ENCODE measurements around the gene CRADD. TPM values are rescaled to one million over a fixed set of nuclear protein-coding genes. Genes with fewer than 3 reads are reported as not detected.
A peak's percentile ranks its signal among the peaks of the same experiment; 100 is the strongest.

CRADD gene
- total and polyA plus RNA-seq, 2 donors (not counting 3 experiments of a cell fraction or from before 2014, with no cell fraction given), result 11.7 to 14.5 TPM

GRCh38 chr12:93784339-93785086 lies 107.3 kb downstream of the CRADD start:
- peak; percentile 87 for DNase-seq (ENCODE audit: low read depth, low spot score)
- H3K4me3 ChIP-seq (replicated peaks in 1 of 3; ENCODE audit: insufficient read depth in 1 of 3, low read depth in 1 of 3, low read length in 3 of 3), result no peak overlapping the region
- BruUV-seq (replicated peaks), result TSS peak; percentile 80
- no peaks in the 10 kb centered on the region for H3K36me3 ChIP-seq (ENCODE audit: control insufficient read depth in 2 of 2, extremely low read depth in 1 of 2, insufficient read depth in 2 of 2, low read length in 2 of 2)
- FAIRE-seq, result peak; percentile 43
- peaks cover 48% of the 10 kb centered on the region for H3K4me1 ChIP-seq (ENCODE audit: control insufficient read depth, extremely low read depth, insufficient read depth, low read length)
- no peaks in the 10 kb centered on the region for H3K79me2 ChIP-seq (ENCODE audit: control insufficient read depth, insufficient read depth, low read length)
- no peaks in the 10 kb centered on the region for H3K9me1 ChIP-seq (replicated peaks; ENCODE audit: control insufficient read depth, extremely low read depth, insufficient read depth, low read length)
- CTCF ChIA-PET, result interaction anchor here (0.7 to 3.7 kb wide), 8 partner anchors 17 to 316 kb away, joined by 3 to 34 read pairs (median 4); no protein-coding TSS in a partner anchor
- POLR2A ChIA-PET, result interaction anchor here (0.5 kb wide), 1 partner anchor 22 kb away, joined by 4 read pairs; no protein-coding TSS in a partner anchor
- H4K20me1 ChIP-seq (replicated peaks; ENCODE audit: control insufficient read depth, extremely low read depth, insufficient read depth, low read length), result no peaks in the 10 kb centered on the region
- dilution Hi-C loops (cut with MboI; ENCODE audit: extremely low pct_ligation_motif_present, low sequenced_read_pairs), result no loop called here
- H3K4me2 ChIP-seq (ENCODE audit: insufficient read depth, low read length), result peak overlapping the region; percentile 68
- peak overlapping the region; percentile 94 for H3K9ac ChIP-seq (replicated peaks; ENCODE audit: extremely low read depth, insufficient read depth, low read length)
- H3K27me3 ChIP-seq (ENCODE audit: control insufficient read depth in 2 of 2, insufficient read depth in 2 of 2, low read length in 2 of 2), result no peaks in the 10 kb centered on the region
- H2AFZ ChIP-seq (ENCODE audit: low read depth, low read length), result peak overlapping the region; percentile 47
- TF ChIP-seq POLR2A (IDR thresholded peaks at IDR 0.05; ENCODE audit: low read depth, low read length) (no peak), GATA2 (IDR thresholded peaks at IDR 0.05; ENCODE audit: insufficient read depth, insufficient read length, low read depth, low read length) (peak; percentile 94), JUN (IDR thresholded peaks at IDR 0.05; ENCODE audit: borderline replicate concordance, insufficient read depth, insufficient read length, low read depth) (no peak), POLR2AphosphoS5 (IDR thresholded peaks at IDR 0.05; ENCODE audit: insufficient read depth, low read depth, low read length) (peak; percentile 43), FOS (IDR thresholded peaks at IDR 0.05; ENCODE audit: borderline replicate concordance, insufficient read depth, low read length) (no peak), MAX (IDR thresholded peaks at IDR 0.05; ENCODE audit: insufficient read depth, insufficient read length) (peak; percentile 88), MYC (IDR thresholded peaks at IDR 0.05; ENCODE audit: low read depth, low read length) (peak; percentile 4)
- peak overlapping the region; percentile 99 for H3K27ac ChIP-seq (ENCODE audit: insufficient read depth, low read depth, low read length)
- H3K9me3 ChIP-seq (replicated peaks; ENCODE audit: control insufficient read depth, insufficient read depth, low read length), result no peaks in the 10 kb centered on the region
- intact Hi-C loops (cut with micrococcal nuclease), result loop anchor here (1.0 to 2.0 kb wide), 3 partner anchors 7 to 214 kb away; partner anchors contain the start of gene CRADD
